ENCODE measurements around the gene ISOC2. TPM values are rescaled to one million over a fixed set of nuclear protein-coding genes. Genes with fewer than 3 reads are reported as not detected.
"Not testable (repeated sequence)": the region's sequence is repeated elsewhere in the genome, so short reads cannot be mapped to it uniquely, and the experiment has no call there.

ISOC2 gene
- total and polyA plus RNA-seq, 2 donors (not counting 3 experiments of a cell fraction or from before 2014, with no cell fraction given) = 49.3 to 68.7 TPM

GRCh38 chr19:55407550-55407799, 54.0 kb downstream of the ISOC2 start, which contains the start of gene UBE2S:
UBE2S (minus strand) TSS chr19:55407788; CDS start chr19:55407589, 199 bp downstream.
- Histone ChIP-seq H3K27ac (ENCODE audit: insufficient read depth, low read depth, low read length) (peak within 1 kb of the TSS; percentile 90), H3K9ac (replicated peaks; ENCODE audit: extremely low read depth, insufficient read depth, low read length) (peak within 1 kb of the TSS; percentile 93), H3K4me1 (ENCODE audit: control insufficient read depth, extremely low read depth, insufficient read depth, low read length) (peaks cover 13% of the 10 kb centered on the region), H3K79me2 (ENCODE audit: control insufficient read depth, insufficient read depth, low read length) (peaks cover 44% of the 10 kb centered on the region), H3K4me3 (replicated peaks in 1 of 3; ENCODE audit: insufficient read depth in 1 of 3, low read depth in 1 of 3, low read length in 3 of 3) (peak within 1 kb of the TSS; percentile 63 to 90 (median 84)), H2AFZ (ENCODE audit: low read depth, low read length) (peak within 1 kb of the TSS; percentile 90), H3K4me2 (ENCODE audit: insufficient read depth, low read length) (peak within 1 kb of the TSS; percentile 64)
- H3K36me3 ChIP-seq (ENCODE audit: control insufficient read depth in 2 of 2, extremely low read depth in 1 of 2, insufficient read depth in 2 of 2, low read length in 2 of 2); H3K9me1 ChIP-seq (replicated peaks; ENCODE audit: control insufficient read depth, extremely low read depth, insufficient read depth, low read length); H3K9me3 ChIP-seq (replicated peaks; ENCODE audit: control insufficient read depth, insufficient read depth, low read length); FAIRE-seq; dilution Hi-C loops (cut with MboI; ENCODE audit: extremely low pct_ligation_motif_present, low sequenced_read_pairs); intact Hi-C loops (cut with micrococcal nuclease); BruUV-seq (replicated peaks); H4K20me1 ChIP-seq (replicated peaks; ENCODE audit: control insufficient read depth, extremely low read depth, insufficient read depth, low read length); H3K27me3 ChIP-seq (ENCODE audit: control insufficient read depth in 2 of 2, insufficient read depth in 2 of 2, low read length in 2 of 2); DNase-seq (ENCODE audit: low read depth, low spot score): not testable (repeated sequence)
- CTCF ChIA-PET = interaction anchor here (0.7 to 1.4 kb wide), 6 partner anchors 10 to 247 kb away, joined by 3 to 5 read pairs (median 3); no protein-coding TSS in a partner anchor
- TF ChIP-seq POLR2AphosphoS5 (IDR thresholded peaks at IDR 0.05; ENCODE audit: insufficient read depth, low read depth, low read length) = peak; percentile 99
- TF ChIP-seq POLR2A (IDR thresholded peaks at IDR 0.05; ENCODE audit: low read depth, low read length) = peak; percentile 98
- POLR2A ChIA-PET = interaction anchor here (0.6 to 2.0 kb wide), 21 partner anchors 11 to 320 kb away, joined by 3 to 15 read pairs (median 4); partner anchors contain the start of genes FIZ1, HSPBP1, ISOC2 and KMT5C

- Histone ChIP-seq H3K4me3 (replicated peaks in 1 of 3; ENCODE audit: insufficient read depth in 1 of 3, low read depth in 1 of 3, low read length in 3 of 3) (peak overlapping the region; percentile 63 to 90 (median 84)), H3K9me1 (replicated peaks; ENCODE audit: control insufficient read depth, extremely low read depth, insufficient read depth, low read length) (no peaks in the 10 kb centered on the region), H3K4me1 (ENCODE audit: control insufficient read depth, extremely low read depth, insufficient read depth, low read length) (peaks cover 13% of the 10 kb centered on the region), H3K9me3 (replicated peaks; ENCODE audit: control insufficient read depth, insufficient read depth, low read length) (no peaks in the 10 kb centered on the region), H2AFZ (ENCODE audit: low read depth, low read length) (no peak overlapping the region), H3K27me3 (ENCODE audit: control insufficient read depth in 2 of 2, insufficient read depth in 2 of 2, low read length in 2 of 2) (peaks cover 2 to 5% of the 10 kb centered on the region in 2 experiments), H3K79me2 (ENCODE audit: control insufficient read depth, insufficient read depth, low read length) (peaks cover 49% of the 10 kb centered on the region), H4K20me1 (replicated peaks; ENCODE audit: control insufficient read depth, extremely low read depth, insufficient read depth, low read length) (no peaks in the 10 kb centered on the region), H3K9ac (replicated peaks; ENCODE audit: extremely low read depth, insufficient read depth, low read length) (peak overlapping the region; percentile 93), H3K27ac (ENCODE audit: insufficient read depth, low read depth, low read length) (peak overlapping the region; percentile 90), H3K4me2 (ENCODE audit: insufficient read depth, low read length) (peak overlapping the region; percentile 59), H3K36me3 (ENCODE audit: control insufficient read depth in 2 of 2, extremely low read depth in 1 of 2, insufficient read depth in 2 of 2, low read length in 2 of 2) (peaks cover 10 to 14% of the 10 kb centered on the region in 2 experiments)
- ChIA-PET POLR2A (interaction anchor here (0.6 to 2.0 kb wide), 17 partner anchors 11 to 320 kb away, joined by 3 to 15 read pairs (median 4); partner anchors contain the start of genes FIZ1, HSPBP1, ISOC2 and KMT5C), CTCF (interaction anchor here (0.7 to 1.5 kb wide), 7 partner anchors 9 to 246 kb away, joined by 3 to 5 read pairs (median 3); partner anchors contain the start of gene KMT5C)
- DNase-seq (ENCODE audit: low read depth, low spot score) (peak; percentile 38), FAIRE-seq (no peak)
- dilution Hi-C loops (cut with MboI; ENCODE audit: extremely low pct_ligation_motif_present, low sequenced_read_pairs) = no loop called here
- intact Hi-C loops (cut with micrococcal nuclease) = no loop called here
- BruUV-seq (replicated peaks) = TSS peak; percentile 53
- no peak for TF ChIP-seq POLR2A (IDR thresholded peaks at IDR 0.05; ENCODE audit: low read depth, low read length)
- TF ChIP-seq, protein P1, sequence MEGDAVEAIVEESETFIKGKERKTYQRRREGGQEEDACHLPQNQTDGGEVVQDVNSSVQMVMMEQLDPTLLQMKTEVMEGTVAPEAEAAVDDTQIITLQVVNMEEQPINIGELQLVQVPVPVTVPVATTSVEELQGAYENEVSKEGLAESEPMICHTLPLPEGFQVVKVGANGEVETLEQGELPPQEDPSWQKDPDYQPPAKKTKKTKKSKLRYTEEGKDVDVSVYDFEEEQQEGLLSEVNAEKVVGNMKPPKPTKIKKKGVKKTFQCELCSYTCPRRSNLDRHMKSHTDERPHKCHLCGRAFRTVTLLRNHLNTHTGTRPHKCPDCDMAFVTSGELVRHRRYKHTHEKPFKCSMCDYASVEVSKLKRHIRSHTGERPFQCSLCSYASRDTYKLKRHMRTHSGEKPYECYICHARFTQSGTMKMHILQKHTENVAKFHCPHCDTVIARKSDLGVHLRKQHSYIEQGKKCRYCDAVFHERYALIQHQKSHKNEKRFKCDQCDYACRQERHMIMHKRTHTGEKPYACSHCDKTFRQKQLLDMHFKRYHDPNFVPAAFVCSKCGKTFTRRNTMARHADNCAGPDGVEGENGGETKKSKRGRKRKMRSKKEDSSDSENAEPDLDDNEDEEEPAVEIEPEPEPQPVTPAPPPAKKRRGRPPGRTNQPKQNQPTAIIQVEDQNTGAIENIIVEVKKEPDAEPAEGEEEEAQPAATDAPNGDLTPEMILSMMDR (IDR thresholded peaks at IDR 0.05; ENCODE audit: extremely low read depth in 1 of 2, insufficient read depth in 1 of 2, low read depth in 1 of 2, low read length in 2 of 2) = no peak
- no peak for TF ChIP-seq MYC (IDR thresholded peaks at IDR 0.05; ENCODE audit: low read depth, low read length)
- no peak for TF ChIP-seq POLR2AphosphoS5 (IDR thresholded peaks at IDR 0.05; ENCODE audit: insufficient read depth, low read depth, low read length)
- TF ChIP-seq MAX (IDR thresholded peaks at IDR 0.05; ENCODE audit: insufficient read depth, insufficient read length) = no peak
- no peak for TF ChIP-seq GATA2 (IDR thresholded peaks at IDR 0.05; ENCODE audit: insufficient read depth, insufficient read length, low read depth, low read length)
Measured at GRCh38 chr19:55406826-55407549, 54.5 kb downstream of the ISOC2 start.
